ENCODE data around the gene CREB3L4. TPM values are rescaled to one million over a fixed set of nuclear protein-coding genes. Genes with fewer than 3 reads are reported as not detected.

CREB3L4 gene
- total and polyA plus RNA-seq, 2 donors (not counting 1 experiment from before 2014, with no cell fraction given): 3.7 to 6.4 TPM

DNA sequence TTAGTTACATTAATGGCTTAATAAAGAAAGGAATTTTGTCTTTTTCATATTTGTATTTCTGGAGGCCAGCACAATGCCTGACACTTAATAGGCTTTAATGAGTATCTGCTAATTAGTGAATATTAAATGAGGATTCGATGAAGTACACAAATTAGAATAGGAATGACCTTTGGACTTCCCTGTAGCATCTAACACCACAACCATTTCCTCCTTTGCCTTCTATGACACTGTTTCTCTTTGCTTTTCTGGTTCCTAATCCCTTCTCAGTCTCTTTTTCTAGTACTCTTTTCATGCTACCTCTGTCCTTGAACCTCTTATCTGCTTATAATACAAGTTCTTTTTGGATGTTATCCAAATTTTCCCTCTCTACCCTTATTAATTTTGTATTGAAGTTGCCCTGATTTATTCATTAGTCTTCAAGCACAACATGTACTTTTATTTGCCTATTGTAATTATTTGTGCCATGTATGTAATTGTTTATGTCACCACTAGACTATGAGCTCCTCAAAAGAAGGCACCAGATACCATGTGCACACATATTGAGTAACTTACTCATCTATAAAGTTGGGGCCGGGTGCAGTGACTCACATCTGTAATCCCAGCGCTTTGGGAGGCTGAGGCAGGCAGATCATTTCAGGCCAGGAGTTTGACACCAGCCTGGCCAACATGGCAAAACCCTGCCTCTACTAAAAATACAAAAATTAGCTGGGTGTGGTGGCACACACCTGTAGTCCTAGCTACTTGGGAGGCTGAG, 46.6 kb downstream of the CREB3L4 start:
- Histone ChIP-seq H3K27ac (ENCODE audit: insufficient read depth, low read length) (no peak overlapping the region), H3K9ac (ENCODE audit: insufficient read depth, low read length) (no peak overlapping the region), H4K20me1 (ENCODE audit: control insufficient read depth, extremely low read depth, insufficient read depth, low read length) (no peaks in the 10 kb centered on the region), H3K9me3 (ENCODE audit: control insufficient read depth, insufficient read depth, low read depth, low read length) (no peaks in the 10 kb centered on the region), H3K4me1 (ENCODE audit: control insufficient read depth, extremely low read depth, insufficient read depth, low read length) (peaks cover 2% of the 10 kb centered on the region), H3K4me3 (replicated peaks in 1 of 4; ENCODE audit: control extremely low read depth in 1 of 4, insufficient read depth in 1 of 4, low read depth in 3 of 4, low read length in 4 of 4) (no peak overlapping the region), H3K79me2 (ENCODE audit: control insufficient read depth, insufficient read depth, low read length) (no peaks in the 10 kb centered on the region), H3K36me3 (ENCODE audit: control insufficient read depth, insufficient read depth, low read length) (no peaks in the 10 kb centered on the region), H2AFZ (ENCODE audit: low read length) (no peak overlapping the region), H3K4me2 (ENCODE audit: extremely low read depth, insufficient read depth, low read length) (no peak overlapping the region), H3K27me3 (ENCODE audit: control insufficient read depth, insufficient read depth, low read length) (no peaks in the 10 kb centered on the region)
- DNase-seq (ENCODE audit: low read depth in 2 of 2): peak; percentile 45 to 72
- TF ChIP-seq EZH2 (IDR thresholded peaks at IDR 0.05; ENCODE audit: low read length, missing control alignments): no peak
- TF ChIP-seq, protein P1, sequence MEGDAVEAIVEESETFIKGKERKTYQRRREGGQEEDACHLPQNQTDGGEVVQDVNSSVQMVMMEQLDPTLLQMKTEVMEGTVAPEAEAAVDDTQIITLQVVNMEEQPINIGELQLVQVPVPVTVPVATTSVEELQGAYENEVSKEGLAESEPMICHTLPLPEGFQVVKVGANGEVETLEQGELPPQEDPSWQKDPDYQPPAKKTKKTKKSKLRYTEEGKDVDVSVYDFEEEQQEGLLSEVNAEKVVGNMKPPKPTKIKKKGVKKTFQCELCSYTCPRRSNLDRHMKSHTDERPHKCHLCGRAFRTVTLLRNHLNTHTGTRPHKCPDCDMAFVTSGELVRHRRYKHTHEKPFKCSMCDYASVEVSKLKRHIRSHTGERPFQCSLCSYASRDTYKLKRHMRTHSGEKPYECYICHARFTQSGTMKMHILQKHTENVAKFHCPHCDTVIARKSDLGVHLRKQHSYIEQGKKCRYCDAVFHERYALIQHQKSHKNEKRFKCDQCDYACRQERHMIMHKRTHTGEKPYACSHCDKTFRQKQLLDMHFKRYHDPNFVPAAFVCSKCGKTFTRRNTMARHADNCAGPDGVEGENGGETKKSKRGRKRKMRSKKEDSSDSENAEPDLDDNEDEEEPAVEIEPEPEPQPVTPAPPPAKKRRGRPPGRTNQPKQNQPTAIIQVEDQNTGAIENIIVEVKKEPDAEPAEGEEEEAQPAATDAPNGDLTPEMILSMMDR (conservative IDR thresholded peaks at IDR 0.05 in 1 of 2, IDR thresholded peaks at IDR 0.05 in 1 of 2; ENCODE audit: low read depth in 1 of 2, low read length in 2 of 2): no peak

DNA sequence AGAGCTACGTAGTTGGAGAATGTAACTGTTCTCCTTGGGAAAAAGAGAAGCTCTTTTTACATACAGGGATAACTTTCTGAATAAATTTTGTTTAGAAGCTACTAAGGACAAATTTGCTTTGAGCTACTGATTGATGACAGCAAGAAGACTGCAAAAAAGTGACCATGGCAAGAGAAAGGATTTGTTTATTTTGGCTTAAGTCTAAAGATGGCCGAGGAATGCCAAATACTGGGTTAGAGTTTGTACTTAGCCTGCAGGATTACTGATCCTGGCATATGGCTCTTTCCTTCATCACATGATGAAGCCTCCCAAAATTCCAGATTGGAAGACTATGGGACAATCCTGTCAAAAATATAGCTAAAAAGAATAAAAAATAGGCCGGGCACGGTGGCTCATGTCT, 51.6 kb downstream of the CREB3L4 start:
- Histone ChIP-seq H3K9ac (ENCODE audit: insufficient read depth, low read length) (no peak overlapping the region), H2AFZ (ENCODE audit: low read length) (no peak overlapping the region), H3K27ac (ENCODE audit: insufficient read depth, low read length) (no peak overlapping the region), H3K4me3 (replicated peaks in 1 of 4; ENCODE audit: control extremely low read depth in 1 of 4, insufficient read depth in 1 of 4, low read depth in 3 of 4, low read length in 4 of 4) (no peak overlapping the region), H3K79me2 (ENCODE audit: control insufficient read depth, insufficient read depth, low read length) (no peaks in the 10 kb centered on the region), H3K9me3 (ENCODE audit: control insufficient read depth, insufficient read depth, low read depth, low read length) (no peaks in the 10 kb centered on the region), H3K4me1 (ENCODE audit: control insufficient read depth, extremely low read depth, insufficient read depth, low read length) (peaks cover 2% of the 10 kb centered on the region), H4K20me1 (ENCODE audit: control insufficient read depth, extremely low read depth, insufficient read depth, low read length) (no peaks in the 10 kb centered on the region), H3K27me3 (ENCODE audit: control insufficient read depth, insufficient read depth, low read length) (no peaks in the 10 kb centered on the region), H3K4me2 (ENCODE audit: extremely low read depth, insufficient read depth, low read length) (no peak overlapping the region), H3K36me3 (ENCODE audit: control insufficient read depth, insufficient read depth, low read length) (no peaks in the 10 kb centered on the region)
- TF ChIP-seq, protein P1 (conservative IDR thresholded peaks at IDR 0.05 in 1 of 2, IDR thresholded peaks at IDR 0.05 in 1 of 2; ENCODE audit: low read depth in 1 of 2, low read length in 2 of 2): no peak
- no peak for TF ChIP-seq EZH2 (IDR thresholded peaks at IDR 0.05; ENCODE audit: low read length, missing control alignments)
- no peak for DNase-seq (ENCODE audit: low read depth in 2 of 2)

DNA sequence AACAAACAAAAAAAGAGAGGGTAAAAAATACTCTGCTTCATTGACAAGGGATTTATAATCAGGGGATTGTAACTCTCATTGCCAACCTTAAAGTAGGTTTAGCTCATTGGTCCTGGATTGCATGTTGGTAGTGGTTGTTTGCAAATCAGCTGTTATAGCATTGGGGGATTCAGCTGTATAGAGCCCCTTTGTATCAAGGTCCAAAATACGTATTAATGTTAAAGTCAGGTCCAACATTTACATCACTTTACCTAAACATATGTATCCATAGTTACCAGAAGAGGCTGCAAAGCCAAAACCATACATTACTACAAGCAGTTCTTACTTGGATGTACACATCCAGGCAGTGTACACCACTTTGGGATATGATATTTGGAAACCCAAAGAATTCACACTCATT, 52.2 kb downstream of the CREB3L4 start:
- Histone ChIP-seq H3K4me3 (replicated peaks in 1 of 4; ENCODE audit: control extremely low read depth in 1 of 4, insufficient read depth in 1 of 4, low read depth in 3 of 4, low read length in 4 of 4) (no peak overlapping the region), H3K27ac (ENCODE audit: insufficient read depth, low read length) (no peak overlapping the region), H3K79me2 (ENCODE audit: control insufficient read depth, insufficient read depth, low read length) (no peaks in the 10 kb centered on the region), H3K4me2 (ENCODE audit: extremely low read depth, insufficient read depth, low read length) (no peak overlapping the region), H3K9me3 (ENCODE audit: control insufficient read depth, insufficient read depth, low read depth, low read length) (no peaks in the 10 kb centered on the region), H3K36me3 (ENCODE audit: control insufficient read depth, insufficient read depth, low read length) (no peaks in the 10 kb centered on the region), H3K9ac (ENCODE audit: insufficient read depth, low read length) (no peak overlapping the region), H4K20me1 (ENCODE audit: control insufficient read depth, extremely low read depth, insufficient read depth, low read length) (no peaks in the 10 kb centered on the region), H2AFZ (ENCODE audit: low read length) (no peak overlapping the region), H3K4me1 (ENCODE audit: control insufficient read depth, extremely low read depth, insufficient read depth, low read length) (no peaks in the 10 kb centered on the region), H3K27me3 (ENCODE audit: control insufficient read depth, insufficient read depth, low read length) (no peaks in the 10 kb centered on the region)
- TF ChIP-seq, protein P1 (conservative IDR thresholded peaks at IDR 0.05 in 1 of 2, IDR thresholded peaks at IDR 0.05 in 1 of 2; ENCODE audit: low read depth in 1 of 2, low read length in 2 of 2): no peak
- TF ChIP-seq EZH2 (IDR thresholded peaks at IDR 0.05; ENCODE audit: low read length, missing control alignments): no peak
- no peak for DNase-seq (ENCODE audit: low read depth in 2 of 2)

Other genes starting within 250 kb of the CREB3L4 start
- gene INTS3, start 239.9 kb upstream of the CREB3L4 start, total RNA-seq: 30.0 and 37.3 TPM in 2 replicates
- 31.4 and 42.2 TPM in 2 replicates for gene INTS3, start 239.9 kb upstream of the CREB3L4 start, polyA plus RNA-seq
- 30.6 and 34.4 TPM in 2 replicates for gene SLC27A3, start 192.5 kb upstream of the CREB3L4 start, total RNA-seq
- gene SLC27A3, start 192.5 kb upstream of the CREB3L4 start, polyA plus RNA-seq: 9.3 and 9.7 TPM in 2 replicates
- 3.3 and 4.8 TPM in 2 replicates for gene GATAD2B, start 44.9 kb upstream of the CREB3L4 start, total RNA-seq
- 5.2 and 6.9 TPM in 2 replicates for gene GATAD2B, start 44.9 kb upstream of the CREB3L4 start, polyA plus RNA-seq
- gene DENND4B, start 21.2 kb upstream of the CREB3L4 start, total RNA-seq: 13.6 and 17.7 TPM in 2 replicates
- 9.1 and 15.9 TPM in 2 replicates for gene DENND4B, start 21.2 kb upstream of the CREB3L4 start, polyA plus RNA-seq
- 2.6 TPM in 2 replicates for gene CRTC2, start 9.3 kb upstream of the CREB3L4 start, total RNA-seq
- gene CRTC2, start 9.3 kb upstream of the CREB3L4 start, polyA plus RNA-seq: 7.1 and 10.9 TPM in 2 replicates
- gene SLC39A1, start 4.4 kb upstream of the CREB3L4 start, total RNA-seq: 113 and 119 TPM in 2 replicates
- 80.5 and 94.4 TPM in 2 replicates for gene SLC39A1, start 4.4 kb upstream of the CREB3L4 start, polyA plus RNA-seq
- 98.9 and 131 TPM in 2 replicates for gene JTB, start 9.8 kb downstream of the CREB3L4 start, total RNA-seq
- gene JTB, start 9.8 kb downstream of the CREB3L4 start, polyA plus RNA-seq: 102 and 123 TPM in 2 replicates
- gene RAB13, start 18.4 kb downstream of the CREB3L4 start, total RNA-seq: 82.7 and 86.2 TPM in 2 replicates
- 126 and 133 TPM in 2 replicates for gene RAB13, start 18.4 kb downstream of the CREB3L4 start, polyA plus RNA-seq
- gene RPS27, start 22.9 kb downstream of the CREB3L4 start, total RNA-seq: 2,666 and 2,883 TPM in 2 replicates
- gene RPS27, start 22.9 kb downstream of the CREB3L4 start, polyA plus RNA-seq: 2,477 and 3,291 TPM in 2 replicates
- under 0.01 and 0.17 TPM in 2 replicates for gene NUP210L, start 187.2 kb downstream of the CREB3L4 start, total RNA-seq
- gene NUP210L, start 187.2 kb downstream of the CREB3L4 start, polyA plus RNA-seq: 0.01 and 0.08 TPM in 2 replicates
- 135 and 215 TPM in 2 replicates for gene TPM3, start 224.2 kb downstream of the CREB3L4 start, total RNA-seq
- gene TPM3, start 224.2 kb downstream of the CREB3L4 start, polyA plus RNA-seq: 842 and 1,032 TPM in 2 replicates
- not detected in 2 replicates for gene CFAP141, start 238.4 kb downstream of the CREB3L4 start, total RNA-seq
- gene CFAP141, start 238.4 kb downstream of the CREB3L4 start, polyA plus RNA-seq: not detected in 2 replicates

All from fibroblast of lung (primary cell).